ENCODE data around the gene OR10A7. TPM values are rescaled to one million over a fixed set of nuclear protein-coding genes. Genes with fewer than 3 reads are reported as not detected.

The OR10A7 gene
- total and polyA plus RNA-seq, 8 donors = not detected

- TF ChIP-seq POLR2AphosphoS5 (IDR thresholded peaks at IDR 0.05) (no peak), EP300 (IDR thresholded peaks at IDR 0.05) (no peak), POLR2A (IDR thresholded peaks at IDR 0.05) (no peak)
- TF ChIP-seq, protein P1, sequence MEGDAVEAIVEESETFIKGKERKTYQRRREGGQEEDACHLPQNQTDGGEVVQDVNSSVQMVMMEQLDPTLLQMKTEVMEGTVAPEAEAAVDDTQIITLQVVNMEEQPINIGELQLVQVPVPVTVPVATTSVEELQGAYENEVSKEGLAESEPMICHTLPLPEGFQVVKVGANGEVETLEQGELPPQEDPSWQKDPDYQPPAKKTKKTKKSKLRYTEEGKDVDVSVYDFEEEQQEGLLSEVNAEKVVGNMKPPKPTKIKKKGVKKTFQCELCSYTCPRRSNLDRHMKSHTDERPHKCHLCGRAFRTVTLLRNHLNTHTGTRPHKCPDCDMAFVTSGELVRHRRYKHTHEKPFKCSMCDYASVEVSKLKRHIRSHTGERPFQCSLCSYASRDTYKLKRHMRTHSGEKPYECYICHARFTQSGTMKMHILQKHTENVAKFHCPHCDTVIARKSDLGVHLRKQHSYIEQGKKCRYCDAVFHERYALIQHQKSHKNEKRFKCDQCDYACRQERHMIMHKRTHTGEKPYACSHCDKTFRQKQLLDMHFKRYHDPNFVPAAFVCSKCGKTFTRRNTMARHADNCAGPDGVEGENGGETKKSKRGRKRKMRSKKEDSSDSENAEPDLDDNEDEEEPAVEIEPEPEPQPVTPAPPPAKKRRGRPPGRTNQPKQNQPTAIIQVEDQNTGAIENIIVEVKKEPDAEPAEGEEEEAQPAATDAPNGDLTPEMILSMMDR (IDR thresholded peaks at IDR 0.05) = no peak
- Histone ChIP-seq H3K27me3 (peaks cover 0 to 4% (median 0%) of the 10 kb centered on the region in 3 donors), H3K36me3 (no peaks in the 10 kb centered on the region), H3K4me1 (no peaks in the 10 kb centered on the region), H3K27ac (no peak overlapping the region), H3K4me3 (no peak overlapping the region), H3K9me3 (no peaks in the 10 kb centered on the region)
- no peak for DNase-seq
- intact Hi-C loops (cut with DNase I; ENCODE audit: low total_unique reads) = no loop called here
- WGBS, 5 donors = 1 to 6% (median 4%) methylated on average over 2 of the region's 2 CpGs
These were observed 32.3 kb upstream of the OR10A7 start for GRCh38 chr12:55188573-55188972.

GRCh38 chr12:55188974-55189556 is 31.8 kb upstream of the OR10A7 start:
- Histone ChIP-seq H3K27ac (no peak overlapping the region), H3K4me1 (no peaks in the 10 kb centered on the region), H3K27me3 (peaks cover 0 to 4% (median 0%) of the 10 kb centered on the region in 3 donors), H3K9me3 (no peaks in the 10 kb centered on the region), H3K36me3 (no peaks in the 10 kb centered on the region), H3K4me3 (no peak overlapping the region)
- DNase-seq = peak in 1 of 2 donors; percentile 90
- intact Hi-C loops (cut with DNase I; ENCODE audit: low total_unique reads) = no loop called here
- TF ChIP-seq, protein P1 (IDR thresholded peaks at IDR 0.05) = peak in 5 of 7 experiments; percentile 47 to 65 (median 59)
- TF ChIP-seq POLR2A (IDR thresholded peaks at IDR 0.05) = no peak
- WGBS, 5 donors = 0 to 1% (median 1%) methylated on average over 4 of the region's 4 CpGs

GRCh38 chr12:55194382-55194781 is 26.4 kb upstream of the OR10A7 start:
- H3K27ac ChIP-seq = no peak overlapping the region
- WGBS, 5 donors = 88 to 92% (median 92%) methylated on average over 3 of the region's 3 CpGs
- TF ChIP-seq POLR2A (IDR thresholded peaks at IDR 0.05) = no peak
- no peak for TF ChIP-seq EP300 (IDR thresholded peaks at IDR 0.05)
- TF ChIP-seq, protein P1 (IDR thresholded peaks at IDR 0.05) = no peak
- TF ChIP-seq POLR2AphosphoS5 (IDR thresholded peaks at IDR 0.05) = no peak
- peaks cover 0 to under 1% (median 0%) of the 10 kb centered on the region in 3 donors for H3K27me3 ChIP-seq
- H3K9me3 ChIP-seq = no peaks in the 10 kb centered on the region
- intact Hi-C loops (cut with DNase I; ENCODE audit: low total_unique reads) = loop anchor here (5.0 kb wide), 1 partner anchor 428 kb away; no protein-coding TSS in a partner anchor
- no peaks in the 10 kb centered on the region for H3K36me3 ChIP-seq
- H3K4me3 ChIP-seq = no peak overlapping the region
- no peak for DNase-seq
- H3K4me1 ChIP-seq = no peaks in the 10 kb centered on the region

GRCh38 chr12:55226523-55226922 is 5.7 kb downstream of the OR10A7 start:
- Histone ChIP-seq H3K4me1 (no peaks in the 10 kb centered on the region), H3K27ac (no peak overlapping the region), H3K36me3 (no peaks in the 10 kb centered on the region), H3K4me3 (no peak overlapping the region), H3K27me3 (no peaks in the 10 kb centered on the region), H3K9me3 (no peaks in the 10 kb centered on the region)
- WGBS, 5 donors = 59 to 100% (median 77%) methylated on average over 1 of the region's 1 CpG
- TF ChIP-seq, protein P1 (IDR thresholded peaks at IDR 0.05) = no peak
- TF ChIP-seq EP300 (IDR thresholded peaks at IDR 0.05) (no peak), POLR2A (IDR thresholded peaks at IDR 0.05) (no peak), POLR2AphosphoS5 (IDR thresholded peaks at IDR 0.05) (no peak)
- intact Hi-C loops (cut with DNase I; ENCODE audit: low total_unique reads) = no loop called here
- no peak for DNase-seq

Measured in stomach (tissue), 9 donors.